Measurements from ENCODE around the gene STARD5. TPM values are rescaled to one million over a fixed set of nuclear protein-coding genes. Genes with fewer than 3 reads are reported as not detected.

The STARD5 gene
- total RNA-seq, 3 donors from 2014 or later (not counting 1 experiment from before 2014, with no cell fraction given): 4.7 to 6.6 (median 6.3) TPM

GRCh38 chr15:81309647-81310450, 14.1 kb downstream of the STARD5 start:
- TF ChIP-seq CTCF (IDR thresholded peaks at IDR 0.05): no peak
- H3K36me3 Mint-ChIP-seq: peaks cover 22% of the 10 kb centered on the region
- peaks cover 68 to 72% of the 10 kb centered on the region in 2 donors for H3K4me1 Mint-ChIP-seq
- Histone ChIP-seq H3K36me3 (ENCODE audit: control insufficient read depth, insufficient read depth, low read length) (peaks cover 61% of the 10 kb centered on the region), H3K4me3 (ENCODE audit: low read length) (no peak overlapping the region), H3K9me3 (ENCODE audit: control insufficient read depth, insufficient read depth, low read length) (no peaks in the 10 kb centered on the region), H3K27ac (ENCODE audit: low read length) (no peak overlapping the region), H3K27me3 (ENCODE audit: control insufficient read depth, insufficient read depth, low read length) (no peaks in the 10 kb centered on the region), H3K4me1 (ENCODE audit: control insufficient read depth, insufficient read depth, low read length) (peaks cover 49% of the 10 kb centered on the region)
- no peaks in the 10 kb centered on the region for H3K27me3 Mint-ChIP-seq (ENCODE audit: low read depth in 2 of 2)
- intact Hi-C loops (cut with micrococcal nuclease): no loop called here
- 96% methylated on average over 6 of the region's 8 CpGs for WGBS (ENCODE audit: insufficient coverage)
- ATAC-seq (no peak), DNase-seq (no peak)
- no peaks in the 10 kb centered on the region for H3K9me3 Mint-ChIP-seq
- no peak overlapping the region for H3K4me3 Mint-ChIP-seq
- H3K27ac Mint-ChIP-seq: peak overlapping the region; percentile 90 to 98

DNA sequence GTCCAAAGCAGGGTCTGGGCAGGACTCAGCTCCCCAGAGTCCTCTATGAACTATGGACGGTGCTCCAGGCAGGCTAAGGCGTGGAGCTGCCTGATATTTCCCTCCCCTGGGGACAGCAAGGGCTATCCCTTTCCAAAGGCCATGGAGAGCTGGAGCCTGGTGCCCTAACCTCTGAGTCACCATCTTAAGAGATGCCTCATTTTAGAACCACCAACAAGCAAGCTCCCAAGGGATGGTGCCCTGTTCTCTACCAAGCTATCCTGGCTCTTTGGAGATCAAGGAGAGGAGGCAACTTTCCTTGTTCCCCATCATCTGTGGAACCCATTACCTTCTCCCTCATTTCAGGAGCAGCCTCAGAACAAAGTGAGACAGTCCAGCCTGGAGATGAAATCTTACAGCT, 15.7 kb downstream of the STARD5 start:
- Histone ChIP-seq H3K9me3 (ENCODE audit: control insufficient read depth, insufficient read depth, low read length) (no peaks in the 10 kb centered on the region), H3K4me1 (ENCODE audit: control insufficient read depth, insufficient read depth, low read length) (peaks cover 59% of the 10 kb centered on the region), H3K36me3 (ENCODE audit: control insufficient read depth, insufficient read depth, low read length) (peaks cover 77% of the 10 kb centered on the region), H3K27ac (ENCODE audit: low read length) (no peak overlapping the region), H3K27me3 (ENCODE audit: control insufficient read depth, insufficient read depth, low read length) (no peaks in the 10 kb centered on the region), H3K4me3 (ENCODE audit: low read length) (no peak overlapping the region)
- no peak for TF ChIP-seq CTCF (IDR thresholded peaks at IDR 0.05)
- Mint-ChIP-seq H3K4me1 (peaks cover 79 to 84% of the 10 kb centered on the region in 2 donors), H3K27me3 (ENCODE audit: low read depth in 2 of 2) (no peaks in the 10 kb centered on the region), H3K36me3 (peaks cover 37% of the 10 kb centered on the region), H3K9me3 (no peaks in the 10 kb centered on the region), H3K27ac (peak overlapping the region; percentile 90 to 98), H3K4me3 (no peak overlapping the region)
- 93% methylated on average over 2 of the region's 2 CpGs for WGBS (ENCODE audit: insufficient coverage)
- ATAC-seq (no peak), DNase-seq (no peak)
- intact Hi-C loops (cut with micrococcal nuclease): no loop called here

DNA sequence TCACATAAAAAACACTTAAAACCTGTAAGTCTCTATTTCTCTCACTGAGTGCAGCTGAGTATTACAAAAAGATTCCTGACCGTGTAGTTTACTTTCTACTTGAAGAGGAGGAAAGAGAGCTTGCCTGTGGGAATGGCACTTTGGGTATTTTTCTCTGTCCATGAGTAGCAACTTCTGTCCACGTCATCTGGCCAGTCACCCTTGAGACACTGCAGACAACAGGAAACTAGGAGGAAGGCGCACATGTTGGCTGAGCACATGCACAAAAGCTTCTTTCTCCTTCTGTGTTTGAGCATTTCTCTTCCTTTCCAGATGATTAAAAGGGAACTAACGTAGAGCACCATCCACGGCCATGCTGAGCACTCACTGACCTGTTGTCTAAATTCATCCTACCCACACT, 19.7 kb downstream of the STARD5 start:
- intact Hi-C loops (cut with micrococcal nuclease): no loop called here
- peak overlapping the region; percentile 73 for H3K4me3 Mint-ChIP-seq
- H3K27me3 Mint-ChIP-seq (ENCODE audit: low read depth in 2 of 2): no peaks in the 10 kb centered on the region
- DNase-seq (no peak), ATAC-seq (no peak)
- H3K27ac Mint-ChIP-seq: peak overlapping the region; percentile 97 to 98
- no peak for TF ChIP-seq CTCF (IDR thresholded peaks at IDR 0.05)
- peaks cover 60% of the 10 kb centered on the region for H3K36me3 Mint-ChIP-seq
- Histone ChIP-seq H3K4me3 (ENCODE audit: low read length) (no peak overlapping the region), H3K27me3 (ENCODE audit: control insufficient read depth, insufficient read depth, low read length) (no peaks in the 10 kb centered on the region), H3K27ac (ENCODE audit: low read length) (peak overlapping the region; percentile 81), H3K36me3 (ENCODE audit: control insufficient read depth, insufficient read depth, low read length) (peaks cover 100% of the 10 kb centered on the region), H3K9me3 (ENCODE audit: control insufficient read depth, insufficient read depth, low read length) (no peaks in the 10 kb centered on the region), H3K4me1 (ENCODE audit: control insufficient read depth, insufficient read depth, low read length) (peaks cover 72% of the 10 kb centered on the region)
- peaks cover 82 to 84% of the 10 kb centered on the region in 2 donors for H3K4me1 Mint-ChIP-seq
- 20% methylated on average over 3 of the region's 5 CpGs for WGBS (ENCODE audit: insufficient coverage)
- H3K9me3 Mint-ChIP-seq: no peaks in the 10 kb centered on the region

Measured in natural killer cell (primary cell).